Germinal center (tissue), 1 donor: ENCODE results near the gene CAMTA1.

ENCODE experiments used
- DNase-seq: peaks from one replicate; pipeline ENCODE4 v3.0.0; 2012; ENCODE audit warnings: mixed read lengths, low spot score

Gene CAMTA1

GRCh38 chr1:7229696-7230631, 444.7 kb downstream of the CAMTA1 start:
- no peak for DNase-seq

GRCh38 chr1:7232441-7233236, 447.4 kb downstream of the CAMTA1 start:
- no peak for DNase-seq

- no peak for DNase-seq
Observed at GRCh38 chr1:7233237-7233540, 447.9 kb downstream of the CAMTA1 start.

- no peak for DNase-seq
Observed at GRCh38 chr1:7233646-7234470, 448.6 kb downstream of the CAMTA1 start.

GRCh38 chr1:7234471-7234755, 449.2 kb downstream of the CAMTA1 start:
- DNase-seq, result no peak

- no peak for DNase-seq
Observed at GRCh38 chr1:7235871-7236517, 450.7 kb downstream of the CAMTA1 start.

GRCh38 chr1:7236844-7237515, 451.7 kb downstream of the CAMTA1 start:
- no peak for DNase-seq

- no peak for DNase-seq
Observed at GRCh38 chr1:7247158-7247557, 461.9 kb downstream of the CAMTA1 start.

GRCh38 chr1:7247791-7248548, 462.7 kb downstream of the CAMTA1 start:
- no peak for DNase-seq

GRCh38 chr1:7248549-7249199, 463.4 kb downstream of the CAMTA1 start:
- DNase-seq, result no peak

- no peak for DNase-seq
Observed at GRCh38 chr1:7249516-7249915, 464.3 kb downstream of the CAMTA1 start.

- DNase-seq, result no peak
Observed at GRCh38 chr1:7250176-7250575, 464.9 kb downstream of the CAMTA1 start.

GRCh38 chr1:7250597-7251453, 465.6 kb downstream of the CAMTA1 start:
- no peak for DNase-seq

GRCh38 chr1:7251454-7251800, 466.2 kb downstream of the CAMTA1 start:
- no peak for DNase-seq

GRCh38 chr1:7252411-7253117, 467.3 kb downstream of the CAMTA1 start:
- no peak for DNase-seq

GRCh38 chr1:7253118-7253480, 467.8 kb downstream of the CAMTA1 start:
- no peak for DNase-seq

- DNase-seq, result no peak
Observed at GRCh38 chr1:7253988-7254587, 468.8 kb downstream of the CAMTA1 start.

- no peak for DNase-seq
Observed at GRCh38 chr1:7255303-7256058, 470.2 kb downstream of the CAMTA1 start.
